KMS-11 (cell line): ENCODE data around the gene AHRR.

Source experiments
- H2AFZ ChIP-seq: fragments of 200-600 bp; sonication (generic); 2 replicates; pipeline ENCODE4 v1.6.1; 2016; ENCODE audit warnings: antibody characterized with exemption, mixed run types, low read depth
- H3K27ac ChIP-seq: fragments of 200-600 bp; sonication (generic); 2 replicates; pipeline ENCODE4 v1.6.1; 2016; ENCODE audit warnings: mild to moderate bottlenecking, mixed run types
- H3K27me3 ChIP-seq: fragments of 200-600 bp; sonication (generic); 2 replicates; pipeline ENCODE4 v1.6.1; 2017; ENCODE audit warnings: mild to moderate bottlenecking, low read depth, mixed run types, moderate library complexity; ENCODE audit not compliant: insufficient read depth
- H3K36me3 ChIP-seq: fragments of 200-600 bp; sonication (generic); 2 replicates; pipeline ENCODE4 v1.6.1; 2017; ENCODE audit warnings: mild to moderate bottlenecking, mixed run types; ENCODE audit not compliant: insufficient read depth
- H3K4me1 ChIP-seq: fragments of 200-600 bp; sonication (generic); 2 replicates; pipeline ENCODE4 v1.6.1; 2016; ENCODE audit warnings: mild to moderate bottlenecking, low read depth, mixed run types; ENCODE audit not compliant: poor library complexity, severe bottlenecking
- H3K4me2 ChIP-seq: fragments of 200-600 bp; sonication (generic); 2 replicates; pipeline ENCODE4 v1.7.0; 2016; ENCODE audit warnings: mild to moderate bottlenecking, mixed run types
- H3K4me3 ChIP-seq: fragments of 200-600 bp; sonication (generic); IDR thresholded peaks from 2 replicates; pipeline ENCODE4 v1.6.1; 2017; ENCODE audit warnings: low read depth, low read length, mixed read lengths; ENCODE audit not compliant: insufficient read depth
- H3K79me2 ChIP-seq: fragments of 200-600 bp; sonication (generic); 2 replicates; pipeline ENCODE4 v1.6.1; 2016; ENCODE audit warnings: low read depth, mixed run types; ENCODE audit not compliant: insufficient read depth
- H3K9ac ChIP-seq: fragments of 200-600 bp; sonication (generic); 2 replicates; pipeline ENCODE4 v1.6.1; 2016; ENCODE audit warnings: mild to moderate bottlenecking, mixed run types
- H4K20me1 ChIP-seq: fragments of 200-600 bp; sonication (generic); 2 replicates; pipeline ENCODE4 v1.6.1; 2016; ENCODE audit warnings: mild to moderate bottlenecking, mixed run types; ENCODE audit not compliant: insufficient read depth
- TF ChIP-seq, protein P1 (sequence below): fragments of 200-600 bp; sonication (generic); conservative IDR thresholded peaks from 2 replicates; pipeline ENCODE4 v1.6.1; 2017; ENCODE audit warnings: low read depth, mild to moderate bottlenecking, antibody characterized with exemption, low read length, moderate library complexity, mixed read lengths

Gene AHRR

GRCh38 chr5:437281-437771 lies 115.8 kb downstream of the AHRR start:
- no peak overlapping the region for H3K4me2 ChIP-seq
- no peaks in the 10 kb centered on the region for H4K20me1 ChIP-seq
- H2AFZ ChIP-seq = no peak overlapping the region
- H3K27me3 ChIP-seq = no peaks in the 10 kb centered on the region
- H3K9ac ChIP-seq = no peak overlapping the region
- TF ChIP-seq, protein P1, sequence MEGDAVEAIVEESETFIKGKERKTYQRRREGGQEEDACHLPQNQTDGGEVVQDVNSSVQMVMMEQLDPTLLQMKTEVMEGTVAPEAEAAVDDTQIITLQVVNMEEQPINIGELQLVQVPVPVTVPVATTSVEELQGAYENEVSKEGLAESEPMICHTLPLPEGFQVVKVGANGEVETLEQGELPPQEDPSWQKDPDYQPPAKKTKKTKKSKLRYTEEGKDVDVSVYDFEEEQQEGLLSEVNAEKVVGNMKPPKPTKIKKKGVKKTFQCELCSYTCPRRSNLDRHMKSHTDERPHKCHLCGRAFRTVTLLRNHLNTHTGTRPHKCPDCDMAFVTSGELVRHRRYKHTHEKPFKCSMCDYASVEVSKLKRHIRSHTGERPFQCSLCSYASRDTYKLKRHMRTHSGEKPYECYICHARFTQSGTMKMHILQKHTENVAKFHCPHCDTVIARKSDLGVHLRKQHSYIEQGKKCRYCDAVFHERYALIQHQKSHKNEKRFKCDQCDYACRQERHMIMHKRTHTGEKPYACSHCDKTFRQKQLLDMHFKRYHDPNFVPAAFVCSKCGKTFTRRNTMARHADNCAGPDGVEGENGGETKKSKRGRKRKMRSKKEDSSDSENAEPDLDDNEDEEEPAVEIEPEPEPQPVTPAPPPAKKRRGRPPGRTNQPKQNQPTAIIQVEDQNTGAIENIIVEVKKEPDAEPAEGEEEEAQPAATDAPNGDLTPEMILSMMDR = no peak
- no peaks in the 10 kb centered on the region for H3K79me2 ChIP-seq
- H3K4me1 ChIP-seq = peaks cover 7% of the 10 kb centered on the region
- H3K27ac ChIP-seq = no peak overlapping the region
- H3K36me3 ChIP-seq = no peaks in the 10 kb centered on the region
- H3K4me3 ChIP-seq = no peak overlapping the region

GRCh38 chr5:438481-438981 lies 117.0 kb downstream of the AHRR start:
- Histone ChIP-seq H3K27me3 (no peaks in the 10 kb centered on the region), H2AFZ (no peak overlapping the region), H3K36me3 (no peaks in the 10 kb centered on the region), H3K9ac (no peak overlapping the region), H3K4me3 (no peak overlapping the region), H4K20me1 (no peaks in the 10 kb centered on the region), H3K79me2 (peaks cover 3% of the 10 kb centered on the region), H3K4me2 (no peak overlapping the region), H3K27ac (no peak overlapping the region), H3K4me1 (peaks cover 7% of the 10 kb centered on the region)
- TF ChIP-seq, protein P1 = no peak

- Histone ChIP-seq H3K27me3 (no peaks in the 10 kb centered on the region), H3K79me2 (peaks cover 9% of the 10 kb centered on the region), H3K36me3 (no peaks in the 10 kb centered on the region), H3K4me2 (no peak overlapping the region), H3K4me3 (no peak overlapping the region), H2AFZ (no peak overlapping the region), H3K9ac (no peak overlapping the region), H3K27ac (no peak overlapping the region), H3K4me1 (peaks cover 12% of the 10 kb centered on the region), H4K20me1 (no peaks in the 10 kb centered on the region)
- TF ChIP-seq, protein P1 = no peak
Measured at GRCh38 chr5:439181-439580, 117.7 kb downstream of the AHRR start.

GRCh38 chr5:439636-440035 lies 118.1 kb downstream of the AHRR start:
- no peak overlapping the region for H3K4me3 ChIP-seq
- TF ChIP-seq, protein P1 = no peak
- no peak overlapping the region for H3K4me2 ChIP-seq
- no peak overlapping the region for H2AFZ ChIP-seq
- no peaks in the 10 kb centered on the region for H3K36me3 ChIP-seq
- no peak overlapping the region for H3K27ac ChIP-seq
- H3K79me2 ChIP-seq = peaks cover 14% of the 10 kb centered on the region
- no peak overlapping the region for H3K9ac ChIP-seq
- no peaks in the 10 kb centered on the region for H4K20me1 ChIP-seq
- H3K4me1 ChIP-seq = peaks cover 17% of the 10 kb centered on the region
- no peaks in the 10 kb centered on the region for H3K27me3 ChIP-seq
